Memory B cell (primary cell): ENCODE results near the gene C19orf18.

Experiments
- ATAC-seq: fragments of 150-1000 bp; cut with Tn5 transposase; 2 replicates; pipeline ENCODE4 v1.10.0; 2021; ENCODE audit warnings: low read depth, mild to moderate bottlenecking, moderate library complexity
- DNase-seq, 2 donors: peaks; one replicate each; pipeline ENCODE4 v3.0.0; 2022; ENCODE audit warnings: low spot score in 2 of 2
- H3K27ac Mint-ChIP-seq: one replicate; pipeline ENCODE4 v1.8.0; 2022; ENCODE audit warnings: mild to moderate bottlenecking, moderate library complexity, mixed read lengths
- H3K27me3 Mint-ChIP-seq: one replicate; pipeline ENCODE4 v1.8.0; 2022; ENCODE audit warnings: mixed read lengths
- H3K36me3 Mint-ChIP-seq: one replicate; pipeline ENCODE4 v1.8.0; 2022; ENCODE audit warnings: mild to moderate bottlenecking, mixed read lengths
- H3K4me1 Mint-ChIP-seq: one replicate; pipeline ENCODE4 v1.8.0; 2022; ENCODE audit warnings: mixed read lengths
- H3K4me3 Mint-ChIP-seq: one replicate; pipeline ENCODE4 v1.8.0; 2022; ENCODE audit warnings: mild to moderate bottlenecking, moderate library complexity, mixed read lengths
- H3K9me3 Mint-ChIP-seq: one replicate; pipeline ENCODE4 v1.8.0; 2022; ENCODE audit warnings: mixed read lengths

Gene C19orf18

DNA sequence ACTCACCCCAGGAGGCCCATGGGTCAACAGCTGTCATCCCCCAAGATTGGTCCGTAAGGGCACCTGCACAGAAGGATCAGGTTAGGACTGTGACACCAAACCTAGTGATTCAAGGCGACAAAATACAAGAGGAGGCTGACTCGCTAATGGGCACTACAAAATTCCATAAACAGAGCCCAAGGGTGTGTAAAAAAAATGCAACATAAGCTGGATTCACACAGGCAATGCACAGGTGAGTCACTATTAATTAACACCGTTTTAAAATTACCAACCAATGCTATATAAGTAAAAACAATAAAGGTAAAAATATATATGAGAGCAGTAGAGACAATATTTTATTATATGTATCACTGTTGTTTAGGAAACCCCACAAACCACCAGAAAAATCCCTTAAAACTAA lies 26.3 kb upstream of the C19orf18 start:
- Mint-ChIP-seq H3K4me1 (peaks cover 20% of the 10 kb centered on the region), H3K9me3 (peaks cover 21% of the 10 kb centered on the region), H3K27ac (no peak overlapping the region), H3K27me3 (no peaks in the 10 kb centered on the region), H3K36me3 (peaks cover 69% of the 10 kb centered on the region), H3K4me3 (peak overlapping the region; percentile 11)
- ATAC-seq (no peak), DNase-seq (no peak)

GRCh38 chr19:57992841-57993240 lies 18.5 kb upstream of the C19orf18 start:
- Mint-ChIP-seq H3K36me3 (peaks cover 77% of the 10 kb centered on the region), H3K27ac (no peak overlapping the region), H3K4me3 (no peak overlapping the region), H3K9me3 (peaks cover 28% of the 10 kb centered on the region), H3K4me1 (peaks cover 6% of the 10 kb centered on the region), H3K27me3 (no peaks in the 10 kb centered on the region)
- DNase-seq = no peak
- ATAC-seq = no peak

DNA sequence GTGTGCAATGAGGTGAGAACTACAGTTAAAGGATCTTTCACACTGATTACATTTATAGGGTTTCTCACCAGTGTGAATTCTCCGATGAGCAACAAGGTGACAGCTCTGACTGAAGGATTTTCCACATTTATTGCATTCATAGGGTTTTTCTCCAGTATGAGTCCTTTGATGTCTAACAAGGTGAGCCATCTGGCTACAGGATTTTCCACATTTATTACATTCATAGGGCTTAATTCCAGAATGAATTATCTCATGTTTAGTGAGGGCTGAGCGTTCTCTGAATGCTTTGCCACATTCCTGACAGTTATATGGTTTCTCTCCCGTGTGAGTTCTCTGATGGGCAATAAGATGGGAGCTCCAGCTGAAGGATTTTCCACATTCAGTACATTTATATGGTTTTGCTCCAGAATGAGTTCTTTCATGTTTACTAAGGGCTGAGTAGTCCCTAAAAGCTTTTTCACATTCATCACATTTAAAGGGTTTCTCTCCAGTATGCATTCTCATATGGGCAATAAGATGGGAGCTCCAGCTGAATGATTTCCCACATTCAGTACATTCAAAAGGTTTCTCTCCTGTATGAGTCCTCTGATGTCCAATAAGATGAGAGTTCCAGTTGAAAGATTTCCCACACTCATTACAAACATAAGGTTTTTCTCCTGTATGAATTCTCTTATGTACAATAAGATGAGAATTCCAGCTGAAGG lies 4.4 kb upstream of the C19orf18 start:
- no peak for DNase-seq
- Mint-ChIP-seq H3K4me3 (no peak overlapping the region), H3K27ac (no peak overlapping the region), H3K9me3 (peaks cover 24% of the 10 kb centered on the region), H3K27me3 (no peaks in the 10 kb centered on the region), H3K36me3 (peaks cover 70% of the 10 kb centered on the region), H3K4me1 (no peaks in the 10 kb centered on the region)
- no peak for ATAC-seq

DNA sequence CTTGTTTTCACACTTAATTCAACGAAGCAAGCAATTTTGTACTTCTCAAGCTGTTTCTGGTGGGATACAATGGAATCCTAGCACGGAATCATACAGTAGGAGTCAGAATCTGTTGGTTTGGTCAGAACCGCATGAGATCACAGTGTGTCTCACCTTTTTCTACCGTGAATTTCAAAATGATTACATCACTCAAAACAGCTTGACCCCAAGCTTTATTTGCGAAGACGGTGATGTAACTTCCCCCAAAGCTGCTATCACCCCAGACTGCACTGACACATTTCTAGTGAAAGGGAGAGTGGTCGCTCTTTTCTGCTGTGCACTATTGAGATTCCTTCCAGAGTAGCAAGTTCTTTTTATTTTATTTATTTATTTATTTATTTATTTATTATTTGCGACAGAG lies 9.6 kb downstream of the C19orf18 start:
- ATAC-seq = no peak

GRCh38 chr19:57961785-57962184 lies 12.5 kb downstream of the C19orf18 start:
- no peak for DNase-seq
- H3K27me3 Mint-ChIP-seq = no peaks in the 10 kb centered on the region
- H3K27ac Mint-ChIP-seq = no peak overlapping the region
- ATAC-seq = no peak
- peaks cover 26% of the 10 kb centered on the region for H3K36me3 Mint-ChIP-seq
- no peak overlapping the region for H3K4me3 Mint-ChIP-seq
- H3K9me3 Mint-ChIP-seq = peaks cover 10% of the 10 kb centered on the region
- no peaks in the 10 kb centered on the region for H3K4me1 Mint-ChIP-seq

More for the DNA sequence above, 9.6 kb downstream of the C19orf18 start:
- H3K4me1 Mint-ChIP-seq = no peaks in the 10 kb centered on the region
- no peak overlapping the region for H3K27ac Mint-ChIP-seq
- H3K36me3 Mint-ChIP-seq = peaks cover 28% of the 10 kb centered on the region
- peaks cover 14% of the 10 kb centered on the region for H3K9me3 Mint-ChIP-seq
- no peak for DNase-seq
- H3K4me3 Mint-ChIP-seq = no peak overlapping the region
- no peaks in the 10 kb centered on the region for H3K27me3 Mint-ChIP-seq

GRCh38 chr19:57954996-57955395 lies 19.3 kb downstream of the C19orf18 start:
- Mint-ChIP-seq H3K27me3 (peaks cover 4% of the 10 kb centered on the region), H3K4me3 (no peak overlapping the region), H3K36me3 (peaks cover 15% of the 10 kb centered on the region), H3K9me3 (peaks cover 12% of the 10 kb centered on the region), H3K4me1 (no peaks in the 10 kb centered on the region), H3K27ac (no peak overlapping the region)
- ATAC-seq = no peak
- no peak for DNase-seq

DNA sequence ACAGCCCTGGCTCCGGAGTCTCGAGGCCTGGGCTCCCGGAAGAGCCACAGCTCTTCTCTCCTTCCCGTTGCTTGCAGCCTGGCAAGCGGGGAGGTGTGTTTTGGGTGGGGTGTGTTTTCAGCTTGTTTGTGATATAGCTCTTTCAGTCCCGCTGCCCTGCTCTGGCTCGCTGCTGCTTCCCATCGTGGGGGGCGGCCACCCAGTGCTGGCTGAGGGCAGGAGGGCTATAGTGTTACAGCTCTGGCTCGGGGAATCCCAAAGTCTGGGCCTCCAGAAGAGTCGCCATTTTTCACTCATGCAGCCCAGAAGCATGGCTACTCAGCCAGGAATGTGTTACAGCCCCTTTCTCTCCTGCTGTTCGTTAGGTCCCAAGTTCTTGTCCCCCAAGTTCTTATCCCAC lies 24.6 kb downstream of the C19orf18 start:
- Mint-ChIP-seq H3K36me3 (peaks cover 15% of the 10 kb centered on the region), H3K4me3 (no peak overlapping the region), H3K27ac (no peak overlapping the region), H3K27me3 (peaks cover 4% of the 10 kb centered on the region), H3K4me1 (peaks cover 15% of the 10 kb centered on the region), H3K9me3 (peaks cover 16% of the 10 kb centered on the region)
- ATAC-seq (no peak), DNase-seq (no peak)

DNA sequence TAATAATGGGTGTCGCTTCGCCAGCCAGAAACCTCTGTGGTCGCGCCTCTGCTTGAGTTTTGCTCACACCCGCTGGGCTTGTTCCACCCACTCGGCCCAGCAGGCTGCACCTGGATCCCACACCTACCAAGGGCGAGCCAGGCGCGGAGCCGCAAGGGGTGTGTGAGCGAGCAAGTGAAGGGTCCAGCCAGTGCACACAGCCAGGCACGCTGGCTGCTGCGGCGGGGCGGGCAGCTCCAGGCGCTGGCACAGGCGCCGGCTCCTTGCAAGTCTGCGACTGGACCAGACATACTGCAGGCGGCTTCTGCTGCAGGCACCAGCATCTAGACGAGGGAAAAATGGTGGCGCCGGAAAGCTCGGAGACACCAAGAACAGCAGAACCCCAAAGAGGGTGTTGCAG lies 25.0 kb downstream of the C19orf18 start:
- ATAC-seq (no peak), DNase-seq (no peak)
- H3K9me3 Mint-ChIP-seq = peaks cover 16% of the 10 kb centered on the region
- peaks cover 1% of the 10 kb centered on the region for H3K27me3 Mint-ChIP-seq
- H3K36me3 Mint-ChIP-seq = peaks cover 18% of the 10 kb centered on the region
- H3K4me3 Mint-ChIP-seq = no peak overlapping the region
- peaks cover 15% of the 10 kb centered on the region for H3K4me1 Mint-ChIP-seq
- no peak overlapping the region for H3K27ac Mint-ChIP-seq

DNA sequence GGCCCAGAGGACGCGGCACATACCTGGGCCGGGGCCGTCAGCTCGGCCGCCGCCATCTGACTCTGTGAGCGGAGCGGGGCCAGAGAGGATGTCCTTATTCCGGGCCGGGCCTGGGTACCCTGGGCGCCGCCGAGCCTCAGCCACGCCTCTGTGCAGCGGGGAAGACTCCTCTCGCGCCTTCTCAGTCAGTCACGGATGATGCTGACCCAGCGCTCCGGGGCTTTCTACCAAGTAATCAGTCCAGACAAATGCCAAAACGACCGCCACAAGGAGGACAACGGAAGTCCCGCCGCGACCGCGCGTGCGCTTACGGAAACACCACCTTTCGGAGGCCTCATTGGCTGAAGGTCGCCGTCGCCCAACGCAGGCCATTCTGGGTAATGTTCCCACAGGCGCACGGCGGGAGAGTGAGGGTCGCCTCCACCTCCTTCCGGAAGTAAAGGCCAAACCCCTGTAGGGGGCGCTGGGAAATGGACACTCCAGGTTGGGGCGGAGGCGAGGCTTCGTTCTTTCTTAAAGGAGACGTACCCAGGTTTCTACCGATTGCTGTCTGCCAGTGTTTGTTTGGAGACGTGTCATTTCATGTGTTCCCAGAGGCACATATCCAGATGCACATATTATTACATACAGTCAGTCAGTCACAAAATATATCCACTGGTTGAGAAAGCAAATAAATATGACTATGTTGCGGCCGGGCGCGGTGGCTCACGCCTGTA lies 26.8 kb downstream of the C19orf18 start, which contains the start of gene ZNF256:
Gene ZNF256, minus strand, starts transcription at position 288 of the 716 bp plus-strand sequence. Its CDS starts 232 bp downstream, at position 56.
- Mint-ChIP-seq H3K4me1 (peaks cover 15% of the 10 kb centered on the region), H3K27me3 (no peaks in the 10 kb centered on the region), H3K9me3 (peaks cover 27% of the 10 kb centered on the region), H3K4me3 (peak within 1 kb of the TSS; percentile 97), H3K27ac (peak within 1 kb of the TSS; percentile 93), H3K36me3 (peaks cover 35% of the 10 kb centered on the region)
- DNase-seq (peak; percentile 75 to 85), ATAC-seq (peak; percentile 95)

DNA sequence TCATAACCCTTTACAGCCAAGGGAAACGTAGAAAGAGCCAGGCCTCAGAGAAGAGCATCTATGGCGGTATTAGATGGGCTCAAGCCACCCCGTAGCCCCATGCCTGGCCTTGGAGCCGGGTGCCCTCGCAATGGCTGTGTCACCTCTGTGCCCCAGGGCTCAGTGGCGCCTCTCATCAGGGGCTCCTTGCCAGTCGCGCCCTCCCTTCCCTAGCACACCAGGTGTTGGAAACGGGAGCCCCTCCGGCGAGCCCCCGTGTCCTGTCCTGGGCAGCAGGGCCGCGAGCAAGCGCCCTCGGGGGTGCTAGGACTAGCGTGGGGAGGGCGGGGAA lies 27.3 kb downstream of the C19orf18 start:
- Mint-ChIP-seq H3K9me3 (peaks cover 30% of the 10 kb centered on the region), H3K4me3 (peak overlapping the region; percentile 97), H3K4me1 (peaks cover 15% of the 10 kb centered on the region), H3K27ac (peak overlapping the region; percentile 93), H3K36me3 (peaks cover 40% of the 10 kb centered on the region), H3K27me3 (no peaks in the 10 kb centered on the region)
- DNase-seq (peak in 1 of 2 donors; percentile 16), ATAC-seq (peak; percentile 2)

- peaks cover 30% of the 10 kb centered on the region for H3K9me3 Mint-ChIP-seq
- peaks cover 48% of the 10 kb centered on the region for H3K36me3 Mint-ChIP-seq
- H3K27ac Mint-ChIP-seq = peak overlapping the region; percentile 3
- DNase-seq = no peak
- H3K4me1 Mint-ChIP-seq = peaks cover 15% of the 10 kb centered on the region
- no peak for ATAC-seq
- H3K27me3 Mint-ChIP-seq = no peaks in the 10 kb centered on the region
- peak overlapping the region; percentile 97 for H3K4me3 Mint-ChIP-seq
Observed at GRCh38 chr19:57946316-57946715, 28.0 kb downstream of the C19orf18 start.

DNA sequence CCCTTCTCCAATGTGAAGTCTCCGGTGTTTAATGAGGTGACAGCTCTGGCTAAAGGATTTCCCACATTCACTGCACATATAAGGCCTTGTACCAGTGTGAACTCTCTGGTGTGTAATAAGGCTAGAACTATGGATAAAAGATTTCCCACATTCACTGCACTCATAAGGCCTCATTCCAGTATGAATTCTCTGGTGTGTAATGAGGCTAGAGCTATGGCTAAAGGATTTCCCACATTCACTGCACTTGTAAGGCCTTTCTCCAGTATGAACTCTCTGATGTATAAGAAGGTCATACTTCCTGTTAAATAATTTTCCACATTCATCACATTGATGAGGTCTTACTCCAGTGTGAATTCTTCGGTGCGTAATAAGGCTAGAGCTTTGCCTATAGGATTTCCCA lies 32.7 kb downstream of the C19orf18 start:
- ATAC-seq = no peak
- Mint-ChIP-seq H3K4me1 (peaks cover 10% of the 10 kb centered on the region), H3K4me3 (no peak overlapping the region), H3K36me3 (peaks cover 66% of the 10 kb centered on the region), H3K9me3 (peaks cover 34% of the 10 kb centered on the region), H3K27me3 (no peaks in the 10 kb centered on the region), H3K27ac (no peak overlapping the region)
- no peak for DNase-seq

DNA sequence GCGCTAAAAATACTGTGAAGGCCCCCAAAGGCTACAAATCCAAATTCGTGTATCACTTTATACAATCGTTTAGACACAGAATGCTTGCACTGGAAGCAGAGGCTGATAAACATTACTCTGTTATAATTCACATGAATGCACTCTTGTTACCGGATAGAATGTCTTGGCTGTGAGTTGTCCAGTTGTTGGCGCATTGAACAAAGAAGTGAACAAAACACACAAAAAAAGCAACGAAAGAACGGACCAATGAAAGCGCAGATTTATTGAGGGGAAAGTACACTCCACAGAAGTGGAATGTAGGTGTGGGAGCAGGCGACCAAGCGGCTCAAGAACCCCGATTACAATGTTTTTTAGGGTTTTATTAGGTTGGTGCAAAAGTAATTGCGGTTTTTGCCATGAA lies 38.6 kb downstream of the C19orf18 start:
- DNase-seq (no peak), ATAC-seq (no peak)
- H3K27ac Mint-ChIP-seq = no peak overlapping the region
- peaks cover 47% of the 10 kb centered on the region for H3K36me3 Mint-ChIP-seq
- H3K4me3 Mint-ChIP-seq = no peak overlapping the region
- peaks cover 12% of the 10 kb centered on the region for H3K9me3 Mint-ChIP-seq
- H3K4me1 Mint-ChIP-seq = peaks cover 11% of the 10 kb centered on the region
- no peaks in the 10 kb centered on the region for H3K27me3 Mint-ChIP-seq

DNA sequence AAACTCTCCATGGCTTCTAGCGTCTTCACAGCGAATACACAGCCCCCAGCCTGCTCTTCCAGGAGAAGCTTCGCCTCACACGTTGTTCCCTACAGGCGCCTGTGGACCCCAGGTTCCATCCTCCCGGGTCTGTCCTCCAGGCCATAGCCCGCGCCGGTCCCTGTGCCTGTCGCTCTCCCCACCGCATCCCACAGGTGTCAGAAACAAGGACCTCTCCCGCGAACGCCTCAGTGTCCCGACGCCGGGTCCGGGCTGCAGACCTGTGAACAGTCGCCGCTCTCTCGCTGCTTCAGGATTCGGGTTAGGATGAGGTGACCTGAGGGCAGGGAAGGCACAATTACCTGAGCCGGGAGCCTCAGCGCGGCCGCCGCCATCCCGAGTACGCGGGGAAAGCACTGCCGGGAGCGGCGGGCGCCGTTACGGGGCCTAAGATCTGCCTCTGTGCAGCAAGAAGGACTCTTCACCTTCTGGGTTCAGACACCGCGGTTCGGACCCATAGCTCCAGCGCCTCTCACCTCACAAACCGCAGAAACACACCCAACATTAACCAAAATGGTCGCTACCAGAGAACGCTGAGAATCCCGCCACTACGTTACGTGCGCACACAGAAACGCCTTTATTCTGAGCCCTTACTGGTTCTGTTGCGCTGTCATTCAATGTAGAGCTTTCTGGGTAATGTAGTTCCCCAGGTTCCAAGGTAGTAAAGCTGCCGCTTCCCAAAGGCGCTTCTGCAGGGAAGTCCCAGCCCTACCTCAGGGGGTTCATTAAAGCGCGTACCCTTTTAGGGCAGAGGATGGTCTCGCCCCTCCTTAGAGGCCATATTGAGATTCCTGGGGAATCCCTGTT lies 39.3 kb downstream of the C19orf18 start, which contains the start of gene ZNF418:
Gene ZNF418, minus strand, starts transcription at position 583 of the 846 bp plus-strand sequence. CDS start 1,580 bp downstream, outside the sequence.
- H3K27me3 Mint-ChIP-seq = no peaks in the 10 kb centered on the region
- peaks cover 11% of the 10 kb centered on the region for H3K4me1 Mint-ChIP-seq
- ATAC-seq = peak; percentile 100
- H3K9me3 Mint-ChIP-seq = peaks cover 11% of the 10 kb centered on the region
- H3K27ac Mint-ChIP-seq = peak within 1 kb of the TSS; percentile 94
- H3K36me3 Mint-ChIP-seq = peaks cover 49% of the 10 kb centered on the region
- DNase-seq = peak; percentile 51 to 57
- peak within 1 kb of the TSS; percentile 96 for H3K4me3 Mint-ChIP-seq
